ENCODE data around the gene ZNF486.
"Not testable (repeated sequence)": the region's sequence is repeated elsewhere in the genome, so short reads cannot be mapped to it uniquely, and the experiment has no call there.

The ZNF486 gene

DNA sequence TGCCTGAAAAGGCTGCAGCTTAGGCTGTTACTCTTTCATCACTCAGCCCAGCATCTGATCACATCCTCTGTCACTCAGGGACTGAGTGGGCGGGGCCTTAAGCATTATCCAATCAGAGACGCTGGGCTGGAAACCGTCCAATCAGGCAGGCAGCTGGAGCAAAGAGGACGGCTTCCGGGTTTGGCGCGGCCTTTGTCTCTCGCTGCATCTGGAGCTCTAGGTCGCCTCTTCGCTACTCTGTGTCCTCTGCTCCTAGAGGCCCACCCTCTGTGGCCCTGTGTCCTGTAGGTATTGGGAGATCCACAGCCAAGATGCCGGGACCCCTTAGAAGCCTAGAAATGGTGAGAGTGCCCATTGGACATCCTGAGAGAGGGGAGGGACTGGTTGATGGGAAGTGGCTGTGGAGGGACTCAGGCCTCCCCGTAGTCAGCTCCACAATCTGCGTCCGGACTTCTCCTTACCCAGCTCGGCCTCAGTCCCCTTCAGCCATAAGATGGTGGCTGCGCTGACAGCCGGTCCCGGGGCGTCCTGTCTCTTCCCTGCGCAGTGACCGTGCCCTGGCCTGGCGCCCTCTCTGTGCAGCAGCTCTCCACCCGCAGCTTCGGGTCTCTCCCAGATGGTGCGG lies at the start of gene ZNF486:
ZNF486 (plus strand) TSS at position 195 of the 625 bp plus-strand sequence; CDS start at position 312, 117 bp downstream.
- DNase-seq, result no peak

DNA sequence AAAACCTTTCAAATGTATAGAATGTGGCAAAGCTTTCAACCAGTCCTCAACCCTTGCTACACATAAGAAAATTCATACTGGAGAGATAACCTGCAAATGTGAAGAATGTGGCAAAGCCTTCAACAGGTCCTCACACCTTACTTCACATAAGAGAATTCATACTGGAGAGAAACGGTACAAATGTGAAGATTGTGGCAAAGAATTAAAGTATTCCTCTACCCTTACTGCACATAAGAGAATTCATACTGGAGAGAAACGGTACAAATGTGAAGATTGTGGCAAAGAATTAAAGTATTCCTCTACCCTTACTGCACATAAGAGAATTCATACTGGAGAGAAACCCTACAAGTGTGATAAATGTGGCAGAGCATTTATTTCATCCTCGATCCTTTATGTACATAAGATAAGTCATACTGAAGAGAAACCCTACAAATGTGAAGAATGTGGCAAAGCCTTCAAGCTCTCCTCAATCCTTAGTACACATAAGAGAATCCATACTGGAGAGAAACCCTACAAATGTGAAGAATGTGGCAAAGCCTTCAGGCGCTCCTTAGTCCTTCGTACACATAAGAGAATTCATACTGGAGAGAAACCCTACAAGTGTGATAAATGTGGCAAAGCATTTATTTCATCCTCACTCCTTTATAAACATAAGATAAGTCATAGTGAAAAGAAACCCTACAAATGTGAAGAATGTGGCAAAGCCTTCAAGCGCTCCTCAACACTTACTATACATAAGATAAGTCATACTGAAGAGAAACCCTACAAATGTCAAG lies 48.8 kb upstream of the ZNF486 start:
- DNase-seq, result not testable (repeated sequence)

DNA sequence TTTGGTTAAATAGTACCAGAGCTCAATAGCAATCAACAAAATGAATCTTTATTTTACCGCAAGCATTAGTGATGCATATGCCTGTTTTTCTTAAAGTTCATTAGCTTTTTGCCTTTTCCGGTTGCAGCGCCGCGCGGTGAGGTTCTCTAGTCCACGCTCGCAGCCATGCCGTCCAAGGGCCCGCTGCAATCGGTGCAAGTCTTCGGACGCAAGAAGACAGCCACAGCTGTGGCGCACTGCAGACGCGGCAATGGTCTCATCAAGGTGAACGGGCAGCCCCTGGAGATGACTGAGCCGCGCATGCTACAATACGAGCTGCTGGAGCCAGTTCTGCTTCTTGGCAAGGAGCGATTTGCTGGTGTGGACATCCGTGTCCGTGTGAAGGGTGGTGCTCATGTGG lies 42.1 kb upstream of the ZNF486 start:
- DNase-seq, result no peak

DNA sequence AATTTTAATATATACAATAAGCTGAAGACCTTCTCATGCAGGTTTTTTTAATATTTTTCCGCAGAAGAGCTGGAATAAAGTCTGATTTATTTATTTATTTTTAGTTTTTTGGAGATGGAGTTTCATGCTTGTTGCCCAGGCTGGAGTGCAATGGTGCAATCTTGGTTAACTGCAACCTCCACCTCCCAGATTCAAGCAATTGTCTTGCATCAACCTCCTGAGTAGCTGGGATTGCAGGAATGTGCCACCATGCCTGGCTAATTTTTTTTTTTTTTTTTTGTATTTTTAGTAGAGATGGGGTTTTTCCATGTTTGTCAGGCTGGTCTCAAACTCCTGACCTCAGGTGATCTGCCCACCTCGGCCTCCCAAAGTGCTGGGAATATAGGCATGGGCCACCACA lies 34.1 kb upstream of the ZNF486 start:
- not testable (repeated sequence) for DNase-seq

DNA sequence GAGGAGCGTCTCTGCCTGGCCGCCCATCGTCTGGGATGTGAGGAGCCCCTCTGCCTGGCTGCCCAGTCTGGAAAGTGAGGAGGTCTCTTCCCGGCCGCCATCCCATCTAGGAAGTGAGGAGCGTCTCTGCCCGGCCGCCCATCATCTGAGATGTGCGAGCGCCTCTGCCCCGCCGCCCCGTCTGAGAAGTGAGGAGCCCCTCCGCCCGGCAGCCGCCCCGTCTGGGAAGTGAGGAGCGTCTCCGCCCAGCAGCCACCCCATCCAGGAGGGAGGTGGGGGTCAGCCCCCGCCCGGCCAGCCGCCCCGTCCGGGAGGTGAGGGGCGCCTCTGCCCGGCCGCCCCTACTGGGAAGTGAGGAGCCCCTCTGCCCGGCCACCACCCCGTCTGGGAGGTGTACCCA lies 29.3 kb upstream of the ZNF486 start:
- DNase-seq, result not testable (repeated sequence)

DNA sequence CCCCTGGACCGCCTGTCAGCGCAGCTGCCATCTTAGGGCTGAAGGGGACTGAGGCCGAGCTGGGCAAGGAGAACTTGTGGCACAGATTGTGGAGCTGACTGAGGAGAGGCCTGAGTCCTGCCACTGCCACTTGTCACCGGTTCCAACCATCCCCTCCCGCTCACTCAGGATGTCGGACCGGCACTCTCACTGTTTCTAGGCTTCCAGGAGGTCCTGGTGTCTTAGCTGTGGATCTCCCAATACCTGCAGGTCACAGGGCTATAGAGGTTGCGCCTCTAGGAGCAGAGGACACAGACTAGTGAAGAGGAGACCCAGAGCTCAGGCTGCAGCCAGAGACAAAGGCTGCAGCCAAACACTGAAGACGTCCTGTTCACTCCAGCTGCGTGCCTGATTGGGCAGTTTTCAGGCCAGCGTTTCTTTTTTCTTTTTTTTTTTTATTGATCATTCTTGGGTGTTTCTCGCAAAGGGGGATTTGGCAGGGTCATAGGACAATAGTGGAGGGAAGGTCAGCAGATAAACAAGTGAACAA lies 15.3 kb upstream of the ZNF486 start:
- DNase-seq, result no peak

DNA sequence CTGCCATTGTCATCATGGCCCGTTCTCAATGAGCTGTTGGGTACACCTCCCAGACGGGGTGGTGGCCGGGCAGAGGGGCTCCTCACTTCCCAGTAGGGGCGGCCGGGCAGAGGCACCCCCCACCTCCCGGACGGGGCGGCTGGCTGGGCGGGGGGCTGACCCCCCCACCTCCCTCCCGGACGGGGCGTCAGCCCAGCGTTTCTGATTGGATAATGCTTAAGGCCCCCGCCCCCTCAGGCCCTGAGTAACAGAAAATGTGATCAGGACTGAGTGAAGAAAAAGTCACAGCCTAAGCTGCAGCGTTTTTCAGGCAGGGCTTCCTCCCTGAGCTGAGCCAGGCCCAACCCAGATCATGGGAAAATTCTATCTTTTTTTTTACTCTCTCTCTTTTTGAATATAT lies 14.5 kb upstream of the ZNF486 start:
- DNase-seq, result not testable (repeated sequence)

DNA sequence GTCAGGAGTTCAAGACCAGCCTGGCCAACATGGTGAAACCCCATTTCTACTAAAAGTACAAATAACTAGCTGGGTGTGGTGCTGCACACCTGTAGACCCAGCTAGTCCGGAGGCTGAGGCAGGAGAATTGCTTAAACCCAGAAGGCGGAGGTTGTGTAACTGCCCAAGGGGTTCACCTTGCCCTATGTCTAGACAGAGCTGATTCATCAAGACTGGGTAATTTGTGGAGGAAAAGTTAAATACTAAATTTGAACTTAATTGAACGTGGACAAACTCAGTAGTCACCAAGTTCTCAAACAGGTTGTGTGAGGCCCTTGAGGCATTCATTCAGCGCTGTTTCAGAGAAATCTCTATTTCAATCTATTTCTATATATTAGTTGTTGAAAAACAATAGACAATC lies 13.7 kb upstream of the ZNF486 start:
- no peak for DNase-seq

DNA sequence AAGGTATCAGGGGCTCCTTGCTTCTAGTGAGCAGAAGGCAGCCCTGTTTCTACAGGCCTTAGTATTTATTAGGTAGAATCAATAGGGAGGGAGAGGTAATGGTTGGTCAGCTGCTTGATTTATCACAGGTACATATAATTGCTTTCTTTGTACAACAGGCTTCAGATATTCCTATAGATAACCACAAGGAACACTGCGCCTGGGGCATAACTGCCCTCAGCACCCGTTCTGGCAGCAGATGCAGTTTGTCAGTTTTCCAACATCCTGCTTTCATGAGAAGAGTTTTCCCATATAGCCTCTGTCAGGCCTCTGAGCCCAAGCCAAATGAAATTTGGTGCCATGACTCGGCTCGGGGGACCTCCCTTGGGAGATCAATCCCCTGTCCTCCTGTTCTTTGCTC lies 12.4 kb upstream of the ZNF486 start:
- DNase-seq, result no peak

DNA sequence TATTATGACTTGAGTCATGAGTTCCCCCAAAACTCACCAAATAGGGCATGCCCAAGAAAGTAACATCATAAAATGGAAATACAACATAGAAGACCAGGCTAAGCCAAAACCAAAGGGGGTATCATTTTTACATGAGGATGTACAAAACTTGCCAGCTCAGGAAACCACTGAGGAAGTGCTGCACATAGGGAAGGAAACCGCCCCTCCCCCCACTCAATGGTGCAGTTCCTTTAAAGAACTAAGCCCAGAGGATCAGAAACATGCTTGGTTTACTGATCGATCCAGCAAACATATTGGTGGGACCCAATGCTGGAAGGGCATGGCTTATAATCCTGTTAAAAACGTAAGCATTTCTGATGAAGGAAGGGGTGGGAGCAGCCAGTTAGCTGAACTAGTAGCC lies 4.2 kb upstream of the ZNF486 start:
- no peak for DNase-seq

DNA sequence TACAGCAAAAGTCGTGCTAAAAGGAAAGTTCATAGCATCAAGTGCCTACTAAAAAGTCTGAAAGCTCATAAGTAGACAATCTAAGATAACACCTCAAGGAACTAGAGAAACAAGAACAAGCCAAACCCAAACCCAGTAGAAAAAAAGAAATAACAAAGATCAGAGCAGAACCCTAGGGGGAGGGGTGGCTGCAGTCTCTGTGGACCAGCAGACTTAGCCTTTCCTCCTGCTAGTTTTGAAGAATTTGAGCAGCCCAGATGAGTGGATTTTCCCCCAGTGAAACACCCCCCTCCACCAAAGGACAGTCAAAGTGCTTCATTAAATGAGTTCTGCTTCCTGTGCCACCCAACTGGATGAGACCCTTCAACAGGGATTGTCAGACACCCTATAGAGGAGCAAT lies 2.6 kb upstream of the ZNF486 start:
- no peak for DNase-seq

DNA sequence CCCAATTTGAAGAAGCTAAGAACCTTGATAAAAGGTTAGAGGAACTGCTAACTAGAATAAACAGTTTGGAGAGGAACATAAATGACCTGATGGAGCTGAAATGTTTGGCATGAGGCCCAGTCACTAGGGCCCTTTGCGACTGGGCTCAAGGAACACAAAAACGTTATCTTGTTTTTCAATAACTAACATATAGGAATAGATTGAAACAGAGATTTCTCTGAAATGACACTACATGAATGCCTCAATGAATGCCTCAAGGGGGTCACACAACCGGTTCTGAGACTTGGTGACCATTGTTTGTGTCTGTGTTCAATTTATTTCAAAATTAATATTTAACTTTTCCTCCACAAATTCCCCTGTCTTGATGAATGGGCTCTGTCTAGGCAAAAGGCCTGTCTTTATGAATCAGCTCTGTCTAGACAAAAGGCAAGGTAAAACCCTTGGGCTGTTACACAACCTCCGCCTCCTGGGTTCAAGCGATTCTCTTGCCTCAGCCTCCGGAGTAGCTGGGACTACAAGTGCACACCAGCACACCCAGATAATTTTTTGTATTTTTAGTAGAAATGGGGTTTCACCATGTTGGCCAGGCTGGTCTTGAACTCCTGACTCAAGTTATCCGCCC lies 932 bp upstream of the ZNF486 start:
- DNase-seq, result no peak

DNA sequence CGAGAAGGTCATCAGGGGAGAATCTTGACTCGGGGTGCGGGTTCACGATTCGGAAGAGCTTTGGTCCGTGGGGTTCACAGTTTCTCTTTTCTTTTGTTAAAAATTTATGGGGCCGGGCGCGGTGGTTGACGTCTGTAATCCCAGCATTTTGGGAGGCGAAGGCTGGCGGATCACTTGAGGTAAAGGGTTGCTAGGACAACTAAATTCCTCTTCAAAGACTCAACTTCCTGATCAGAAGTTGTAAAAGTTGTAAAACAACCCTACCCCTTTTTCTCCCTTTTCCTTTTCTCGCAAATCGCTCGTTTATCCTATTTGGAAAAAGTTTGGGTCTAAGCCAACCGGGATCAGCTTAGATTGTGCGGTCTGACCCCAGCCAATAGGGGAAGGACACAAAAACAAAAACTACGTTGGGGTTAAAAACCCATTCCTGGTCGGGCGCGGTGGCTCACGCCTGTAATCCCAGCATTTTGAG lies 673 bp downstream of the ZNF486 start:
- DNase-seq, result no peak

DNA sequence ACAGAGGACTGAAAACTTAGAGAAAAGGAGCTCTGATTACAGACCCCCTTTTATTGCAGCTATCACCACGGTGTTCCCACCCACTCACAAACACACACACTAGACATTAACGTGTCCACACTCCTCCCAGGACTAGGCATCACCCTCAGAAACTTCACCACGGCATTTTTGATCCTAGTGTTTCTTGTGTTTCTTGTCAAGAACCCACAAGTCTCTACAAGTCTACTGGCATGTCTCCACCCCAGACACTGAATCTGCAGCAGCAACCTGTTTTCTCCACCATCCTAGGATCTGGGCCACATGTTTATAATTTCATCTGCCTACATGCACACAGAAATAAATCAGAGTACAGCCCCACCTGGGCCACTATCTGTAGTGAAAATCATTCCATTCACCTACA lies 4.3 kb downstream of the ZNF486 start:
- no peak for DNase-seq

DNA sequence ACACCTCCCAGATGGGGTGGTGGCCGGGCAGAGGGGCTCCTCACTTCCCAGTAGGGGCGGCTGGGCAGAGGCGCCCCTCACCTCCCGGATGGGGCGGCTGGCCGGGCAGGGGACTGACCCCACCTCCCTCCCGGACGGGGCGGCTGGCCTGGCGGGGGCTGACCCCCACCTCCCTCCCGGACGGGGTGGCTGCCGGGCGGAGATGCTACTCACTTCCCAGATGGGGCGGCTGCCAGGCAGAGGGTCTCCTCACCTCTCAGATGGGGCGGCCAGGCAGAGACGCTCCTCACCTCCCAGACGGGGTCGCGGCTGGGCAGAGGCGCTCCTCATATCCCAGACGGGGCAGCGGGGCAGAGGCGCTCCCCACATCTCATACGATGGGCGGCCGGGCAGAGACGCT lies 8.8 kb downstream of the ZNF486 start:
- not testable (repeated sequence) for DNase-seq

DNA sequence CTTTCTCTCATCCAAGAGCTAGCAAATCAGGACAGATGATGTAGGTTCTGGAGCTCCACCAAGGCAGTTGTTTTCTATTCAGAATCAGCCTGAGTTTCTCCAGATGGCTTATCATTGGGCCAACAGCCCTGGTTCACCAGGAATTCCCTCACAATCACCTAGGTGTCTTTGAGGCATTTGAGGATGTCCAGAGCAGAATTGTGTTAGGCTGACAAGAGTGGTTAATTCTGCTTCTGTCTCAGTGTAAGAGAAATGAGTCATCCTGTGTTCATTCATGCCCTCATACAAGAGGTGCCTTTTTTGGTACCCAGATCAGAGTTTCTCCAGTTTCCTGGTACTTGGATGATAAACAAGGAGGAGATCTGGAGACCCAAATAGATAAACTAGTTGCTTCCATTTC lies 12.9 kb downstream of the ZNF486 start:
- not testable (repeated sequence) for DNase-seq

DNA sequence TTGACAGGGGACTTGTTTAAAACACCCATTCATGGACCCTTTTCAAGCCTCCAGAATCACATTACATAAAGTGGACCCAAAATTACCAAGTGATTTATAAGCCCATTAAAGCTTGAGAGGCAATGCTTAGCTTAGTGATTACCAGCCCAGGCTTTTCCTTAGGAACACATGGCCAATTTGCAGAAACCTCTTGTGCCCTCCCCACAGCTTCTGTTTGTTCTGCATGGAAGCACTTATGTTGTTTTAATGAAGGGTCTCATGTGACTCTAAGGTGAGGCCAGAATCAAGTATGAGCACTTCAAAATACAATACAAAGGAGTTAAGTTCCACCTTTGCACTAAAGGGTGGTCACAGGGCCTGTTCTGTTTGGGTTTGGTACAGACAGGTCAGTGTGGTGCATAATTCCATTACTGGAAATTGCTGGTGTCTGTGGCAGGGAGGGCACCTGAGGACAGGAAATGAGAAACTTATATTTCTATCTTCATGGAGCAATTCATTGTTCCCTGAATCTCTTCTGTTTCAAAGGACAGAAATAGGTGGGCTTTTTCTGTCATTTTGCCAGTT lies 15.3 kb downstream of the ZNF486 start:
- DNase-seq, result no peak

DNA sequence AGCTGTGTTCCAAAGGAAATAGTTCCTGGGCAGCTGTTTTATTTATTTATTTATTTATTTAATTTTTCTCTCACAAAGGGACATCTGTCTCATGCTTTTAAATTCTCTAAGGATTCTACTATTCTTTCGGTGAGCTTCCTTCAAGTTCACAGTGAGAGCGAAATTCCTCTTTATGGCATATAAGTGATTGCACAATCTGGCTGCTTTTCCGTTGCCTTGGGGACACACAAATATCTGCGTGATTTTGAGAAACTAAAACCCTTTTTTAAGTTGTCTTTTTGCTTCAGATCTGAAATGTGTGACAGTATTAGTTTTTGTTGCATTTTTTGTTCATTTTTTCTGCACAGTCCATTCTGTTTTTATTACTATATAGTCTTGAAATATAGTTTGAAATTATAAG lies 19.2 kb downstream of the ZNF486 start:
- no peak for DNase-seq

DNA sequence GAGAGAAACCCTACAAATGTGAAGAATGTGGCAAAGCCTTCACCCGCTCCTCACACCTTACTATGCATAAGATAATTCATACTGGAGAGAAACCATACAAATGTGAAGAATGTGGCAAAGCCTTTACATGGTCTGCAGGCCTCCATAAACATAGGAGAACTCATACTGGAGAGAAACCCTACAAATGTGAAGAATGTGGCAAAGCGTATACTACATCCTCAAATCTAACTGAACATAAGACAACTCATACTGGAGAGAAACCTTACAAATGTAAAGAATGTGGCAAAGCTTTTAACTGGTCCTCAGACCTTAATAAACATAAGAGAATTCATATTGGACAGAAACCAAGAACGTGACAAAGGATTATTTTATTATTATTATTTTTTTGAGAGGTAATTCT lies 30.7 kb downstream of the ZNF486 start:
- DNase-seq, result no peak

DNA sequence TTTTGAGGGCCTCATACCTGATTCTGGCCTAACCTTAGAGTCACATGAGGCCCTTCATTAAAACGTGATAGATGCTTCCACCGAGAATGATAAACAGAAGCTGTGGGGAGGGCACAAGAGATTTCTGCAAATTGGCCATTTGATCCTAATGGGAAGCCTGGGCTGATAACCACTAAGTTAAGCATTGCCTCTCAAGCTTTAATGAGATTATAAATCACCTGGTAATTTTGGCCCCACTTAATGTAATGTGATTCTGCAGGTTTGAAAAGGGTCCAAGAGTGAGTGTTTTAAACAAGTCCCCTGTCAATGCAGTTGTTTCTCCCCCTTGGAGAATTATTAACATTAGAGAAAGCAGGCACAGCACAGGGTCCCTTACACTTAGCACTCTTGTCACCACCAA lies 42.0 kb downstream of the ZNF486 start:
- no peak for DNase-seq

DNA sequence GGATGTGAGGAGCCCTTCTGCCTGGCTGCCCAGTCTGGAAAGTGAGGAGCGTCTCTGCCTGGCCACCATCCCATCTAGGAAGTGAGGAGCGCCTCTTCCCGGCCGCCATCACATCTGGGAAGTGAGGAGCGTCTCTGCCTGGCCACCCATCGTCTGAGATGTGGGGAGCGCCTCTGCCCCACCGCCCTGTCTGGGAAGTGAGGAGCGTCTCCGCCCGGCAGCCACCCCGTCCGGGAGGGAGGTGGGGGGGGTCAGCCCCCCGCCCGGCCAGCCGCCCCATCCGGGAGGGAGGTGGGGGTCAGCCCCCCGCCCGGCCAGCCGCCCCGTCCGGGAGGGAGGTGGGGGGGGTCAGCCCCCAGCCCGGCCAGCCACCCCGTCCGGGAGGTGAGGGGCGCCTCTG lies 47.4 kb downstream of the ZNF486 start:
- not testable (repeated sequence) for DNase-seq

DNA sequence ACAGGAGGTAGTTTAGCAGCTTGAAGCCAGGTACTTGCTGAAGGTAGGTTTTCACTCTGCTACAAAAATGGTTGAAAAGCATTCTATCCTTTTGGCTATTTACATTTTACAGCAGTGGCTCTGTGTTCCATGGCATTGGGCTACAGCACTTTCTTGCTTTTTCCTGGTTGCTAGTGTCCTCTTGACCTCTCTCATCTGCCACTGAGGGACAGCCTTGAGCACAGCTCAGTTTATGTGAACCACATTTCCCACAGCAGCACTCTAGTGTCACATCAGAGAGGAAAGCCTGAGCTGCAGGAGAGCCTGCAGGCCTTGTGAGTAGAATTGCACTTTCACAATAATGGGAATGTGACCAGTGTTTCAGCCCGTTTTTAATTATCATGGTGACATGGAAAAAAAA lies 54.6 kb downstream of the ZNF486 start:
- not testable (repeated sequence) for DNase-seq

DNA sequence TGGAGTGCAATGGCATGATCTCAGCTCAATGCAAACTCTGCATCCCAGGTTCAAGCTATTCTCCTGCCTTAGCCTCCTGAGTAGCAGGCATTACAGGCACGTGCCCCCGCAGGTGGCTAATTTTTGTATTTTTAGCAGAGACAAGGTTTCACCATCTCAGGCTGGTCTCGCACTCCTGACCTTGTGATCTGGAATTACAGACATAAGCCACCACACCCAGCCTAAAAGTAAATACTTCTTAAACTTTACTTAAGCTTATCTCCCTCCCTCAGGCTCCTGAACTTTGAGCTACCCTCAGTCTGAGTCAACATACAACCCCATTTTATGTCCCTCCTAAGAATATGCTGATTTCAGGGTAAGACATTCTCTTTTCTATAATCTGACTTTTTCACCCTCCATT lies 66.1 kb downstream of the ZNF486 start:
- DNase-seq, result no peak

DNA sequence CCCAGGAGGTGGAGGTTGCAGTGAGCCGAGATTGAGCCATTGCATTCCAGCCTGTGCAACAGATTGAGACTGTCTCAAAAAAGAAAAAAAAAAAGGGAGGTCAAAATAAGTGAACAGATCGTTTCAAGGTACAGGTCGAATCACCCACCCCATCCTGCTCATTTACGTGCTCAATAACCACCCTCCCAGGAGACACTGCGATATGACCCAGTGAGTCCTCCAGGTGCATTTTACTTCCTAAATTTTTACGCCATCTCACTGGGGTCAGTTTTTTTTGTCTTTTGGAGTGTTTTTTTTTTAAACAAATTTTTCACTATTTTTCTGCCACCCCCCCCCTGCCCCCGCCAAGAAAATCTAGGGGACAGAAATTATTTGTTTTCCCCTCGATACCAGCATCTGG lies 68.1 kb downstream of the ZNF486 start:
- DNase-seq, result no peak

All from NCI-H446 treated with DMSO at 0.1 percent for 48 hours (cell line).